GM21825 (cell line): ENCODE results near the gene ZNF681.
"Not testable (repeated sequence)": the region's sequence is repeated elsewhere in the genome, so short reads cannot be mapped to it uniquely, and the experiment has no call there.

Source experiments
- ATAC-seq: cut with Tn5 transposase; IDR thresholded peaks from one replicate; pipeline ENCODE4 v1.9.1; 2021; ENCODE audit warnings: mild to moderate bottlenecking, moderate library complexity; ENCODE audit not compliant: unreplicated experiment

Gene ZNF681

GRCh38 chr19:23774524-23774971 lies 15.9 kb upstream of the ZNF681 start:
- ATAC-seq, result no peak

DNA sequence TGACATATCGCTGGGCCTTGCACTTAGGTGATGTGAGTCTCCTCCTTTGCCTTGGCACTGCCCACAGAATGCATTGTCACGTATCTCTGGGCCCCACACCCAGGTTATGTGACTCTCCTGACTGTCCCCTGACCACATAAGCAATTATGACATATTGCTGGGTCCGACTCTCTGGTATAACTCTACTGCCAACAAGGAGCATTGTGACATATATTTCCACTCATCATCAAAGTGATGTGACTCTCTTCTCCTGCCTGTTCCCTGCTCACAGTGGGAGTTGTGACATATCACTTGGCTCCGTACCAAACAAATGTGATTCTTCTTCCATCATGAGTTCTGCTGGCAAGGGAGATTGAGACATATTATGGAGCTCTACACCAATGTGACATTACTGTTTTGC lies 15.4 kb upstream of the ZNF681 start:
- no peak for ATAC-seq

GRCh38 chr19:23772675-23773063 lies 14.0 kb upstream of the ZNF681 start:
- no peak for ATAC-seq

DNA sequence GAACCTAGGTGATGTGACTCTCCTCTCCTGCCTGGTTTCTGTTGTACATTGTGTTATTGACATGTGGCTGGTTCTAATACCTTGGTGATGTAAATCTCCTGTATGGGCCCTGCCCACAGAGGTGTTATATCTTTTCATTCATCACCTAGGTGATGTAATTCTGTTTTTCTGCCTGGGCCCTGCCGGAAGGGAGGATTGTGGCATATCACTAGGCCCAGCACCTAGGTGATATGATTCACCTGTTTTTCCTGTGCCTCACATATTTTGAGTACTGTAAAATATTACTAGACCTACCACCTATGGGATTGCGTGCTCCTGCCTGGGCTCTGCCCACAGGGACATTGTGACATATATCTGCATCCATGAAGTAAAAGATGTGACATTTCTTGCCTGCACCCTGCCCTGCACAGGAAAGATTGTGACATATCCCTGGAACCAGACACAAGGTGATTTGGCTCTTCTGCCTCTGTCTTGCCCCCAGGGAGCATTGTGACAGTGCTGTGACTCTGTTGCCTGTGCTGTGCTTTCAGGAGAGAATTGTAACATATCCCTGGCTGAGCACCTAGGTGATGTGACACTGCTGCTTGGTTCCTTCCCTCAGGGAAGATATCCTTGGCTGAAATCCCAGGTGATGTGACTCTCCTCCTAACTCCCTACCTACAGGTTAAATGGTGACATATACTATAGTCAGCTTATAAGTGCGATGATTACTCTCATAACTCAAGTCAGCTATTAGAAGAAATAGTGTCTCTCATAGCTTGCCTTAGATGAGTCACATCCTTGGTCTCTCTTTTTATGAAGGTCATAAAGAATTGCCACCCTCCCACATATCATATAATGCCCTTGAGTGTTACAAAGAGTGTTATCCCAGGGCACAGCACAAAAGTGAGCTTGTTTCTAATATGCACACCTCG lies 13.3 kb upstream of the ZNF681 start:
- ATAC-seq, result no peak

- ATAC-seq, result no peak
Measured at GRCh38 chr19:23771316-23771715, 12.6 kb upstream of the ZNF681 start.

- ATAC-seq, result no peak
Measured at GRCh38 chr19:23770672-23771250, 12.1 kb upstream of the ZNF681 start.

GRCh38 chr19:23769691-23770468 lies 11.2 kb upstream of the ZNF681 start:
- ATAC-seq, result no peak

DNA sequence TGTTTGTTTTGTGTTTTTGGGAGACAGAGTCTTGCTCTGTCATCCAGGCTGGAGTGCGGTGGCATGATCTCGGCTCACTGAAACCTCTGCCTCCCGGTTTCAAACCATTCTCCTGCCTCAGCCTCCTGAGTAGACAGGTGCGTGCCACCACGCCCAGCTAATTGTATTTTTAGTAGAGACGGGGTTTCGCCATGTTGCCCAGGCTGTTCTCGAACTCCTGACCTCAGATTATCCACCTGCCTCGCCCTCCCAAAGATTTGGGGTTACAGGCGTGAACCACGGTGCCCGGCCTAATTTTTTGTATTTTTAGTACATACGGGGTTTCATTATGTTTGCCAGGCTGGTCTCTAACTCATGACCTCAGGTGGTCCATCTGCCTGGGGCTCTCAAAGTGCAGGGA lies 8.3 kb upstream of the ZNF681 start:
- no peak for ATAC-seq

GRCh38 chr19:23764781-23765180 lies 6.1 kb upstream of the ZNF681 start:
- ATAC-seq, result no peak

DNA sequence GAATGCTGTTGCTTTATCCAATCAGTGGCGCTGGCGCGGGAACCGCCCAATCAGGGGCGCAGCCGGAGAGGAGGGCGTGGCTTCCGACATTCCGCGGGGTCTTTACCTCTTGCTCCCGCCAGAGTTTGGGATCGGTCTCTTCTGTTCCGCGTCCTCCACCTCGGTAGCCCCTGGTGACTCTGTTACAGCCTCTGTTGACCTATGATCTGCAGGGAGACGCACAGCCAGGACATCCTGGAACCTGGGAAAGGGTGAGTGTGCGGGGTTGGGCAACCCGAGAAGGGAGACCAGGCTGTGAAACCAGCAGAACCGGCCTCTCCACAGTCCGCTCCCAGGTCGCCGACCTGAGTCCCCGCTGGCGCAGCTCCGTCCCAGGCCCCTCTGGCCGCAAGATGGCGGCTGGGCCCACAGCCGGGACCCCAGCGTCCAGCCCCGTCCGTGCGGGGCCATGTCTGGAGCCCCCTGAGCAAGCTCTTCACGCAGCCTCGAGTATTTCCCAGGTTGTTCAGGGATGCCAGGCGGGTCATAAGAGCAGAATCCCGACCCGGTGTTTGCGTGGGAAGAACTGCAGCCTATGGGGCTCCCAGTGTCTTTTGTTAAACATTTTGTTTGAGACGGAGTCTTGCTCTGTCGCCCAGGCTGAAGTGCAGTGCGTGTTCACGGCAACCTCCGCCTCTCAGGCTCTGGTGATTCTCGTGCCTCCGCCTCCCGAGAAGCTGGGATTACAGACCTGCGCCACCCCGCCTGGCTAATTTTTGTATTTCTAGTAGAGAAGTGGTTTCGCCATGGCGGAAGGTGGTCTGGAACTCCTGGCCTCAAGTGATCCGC lies 4.4 kb upstream of the ZNF681 start:
- ATAC-seq, result peak; percentile 60

GRCh38 chr19:23762548-23762883 lies 3.8 kb upstream of the ZNF681 start:
- no peak for ATAC-seq

DNA sequence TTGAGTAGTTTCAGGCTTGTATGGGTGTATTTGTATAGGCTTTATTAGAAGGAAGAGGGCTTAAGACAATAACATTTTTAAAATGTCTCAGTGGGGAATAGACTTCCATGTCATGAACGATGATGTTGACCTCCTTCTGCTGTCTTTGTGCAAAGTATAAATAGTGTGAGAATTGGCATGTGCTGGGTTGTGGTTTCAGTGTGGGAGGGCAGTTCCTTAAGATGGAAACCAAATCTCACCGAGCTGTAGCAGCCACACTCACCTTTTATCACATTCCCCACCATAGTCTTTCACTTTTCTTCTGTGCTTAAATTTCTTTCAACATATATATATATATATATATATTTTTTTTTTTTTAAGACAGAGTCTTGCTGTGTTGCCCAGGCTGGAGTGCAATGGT lies 1.6 kb upstream of the ZNF681 start:
- ATAC-seq, result not testable (repeated sequence)

DNA sequence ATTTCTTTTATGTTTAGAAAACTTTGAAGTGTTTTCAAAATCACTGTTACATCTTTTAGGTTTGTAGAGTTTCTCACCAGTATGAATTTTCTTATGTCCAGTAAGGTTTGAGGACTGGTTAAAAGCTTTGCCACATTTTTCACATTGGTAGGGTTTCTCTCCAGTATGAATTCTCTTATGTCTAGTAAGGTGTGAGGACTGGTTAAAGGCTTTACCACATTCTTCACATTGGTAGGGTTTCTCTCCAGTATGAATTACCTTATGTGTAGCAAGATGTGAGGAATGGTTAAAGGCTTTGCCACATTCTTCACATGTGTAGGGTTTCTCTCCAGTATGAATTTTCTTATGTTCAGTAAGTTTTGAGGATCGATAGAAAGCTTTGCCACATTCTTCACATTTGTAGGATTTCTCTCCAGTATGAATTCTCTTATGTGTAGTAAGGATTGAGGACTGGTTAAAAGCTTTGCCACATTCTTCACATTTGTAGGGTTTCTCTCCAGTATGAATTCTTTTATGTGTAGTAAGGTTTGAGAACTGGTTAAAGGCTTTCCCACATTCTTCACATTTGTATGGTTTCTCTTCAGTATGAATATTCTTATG lies 15.0 kb downstream of the ZNF681 start:
- ATAC-seq, result not testable (repeated sequence)

DNA sequence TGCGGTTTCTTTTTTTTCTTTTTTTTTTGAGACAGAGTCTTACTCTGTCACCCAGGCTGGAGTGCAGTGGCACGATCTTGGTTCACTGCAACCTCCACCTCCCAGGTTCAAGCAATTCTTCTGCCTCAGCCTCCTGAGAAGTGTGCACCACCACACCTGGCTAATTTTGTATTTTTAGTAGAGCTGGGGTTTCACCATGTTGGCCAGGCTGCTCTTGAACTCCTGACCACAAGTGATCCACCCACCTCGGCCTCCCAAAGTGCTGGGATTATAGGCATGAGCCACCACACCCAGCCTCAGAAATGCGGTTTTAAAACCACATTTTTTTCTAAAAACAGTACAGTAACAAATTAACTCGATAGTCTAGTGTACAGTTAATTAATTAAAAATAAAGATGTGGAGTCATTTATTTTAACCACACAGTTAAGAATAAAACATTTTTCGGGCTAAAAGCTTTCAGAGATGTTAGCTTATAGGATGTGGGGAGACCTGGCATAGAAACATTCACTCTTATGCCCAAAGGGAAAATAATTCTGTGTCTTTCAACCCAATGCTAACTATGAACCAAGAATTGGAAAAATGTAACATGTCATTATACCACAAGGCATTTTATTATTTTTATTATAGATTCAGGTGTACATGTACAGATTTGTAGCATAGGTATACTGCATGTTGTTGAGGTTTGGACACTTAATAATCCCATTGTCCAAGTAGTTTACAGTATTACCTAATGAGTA lies 27.8 kb downstream of the ZNF681 start:
- ATAC-seq, result not testable (repeated sequence)

- ATAC-seq, result not testable (repeated sequence)
Measured at GRCh38 chr19:23724161-23724560, 34.5 kb downstream of the ZNF681 start.

DNA sequence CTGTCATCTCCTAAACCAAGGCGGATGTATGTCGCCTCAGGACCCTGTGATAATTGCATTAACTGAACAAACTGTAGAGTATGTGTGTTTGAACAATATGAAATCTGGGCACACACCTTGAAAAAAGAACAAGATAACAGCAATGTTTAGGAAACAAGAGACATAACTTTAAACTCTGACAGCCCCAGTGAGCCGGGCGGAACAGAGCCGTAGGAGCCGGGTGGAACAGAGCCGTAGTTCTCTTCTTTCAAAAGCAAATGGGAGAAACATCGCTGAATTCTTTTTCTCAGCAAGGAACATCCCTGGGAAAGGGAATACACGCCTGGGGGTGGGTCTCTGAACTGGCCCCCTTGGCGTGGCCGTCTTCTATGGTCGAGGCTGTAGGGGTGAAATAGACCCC lies 39.9 kb downstream of the ZNF681 start:
- ATAC-seq, result no peak

GRCh38 chr19:23716792-23717191 lies 41.9 kb downstream of the ZNF681 start:
- ATAC-seq, result no peak

DNA sequence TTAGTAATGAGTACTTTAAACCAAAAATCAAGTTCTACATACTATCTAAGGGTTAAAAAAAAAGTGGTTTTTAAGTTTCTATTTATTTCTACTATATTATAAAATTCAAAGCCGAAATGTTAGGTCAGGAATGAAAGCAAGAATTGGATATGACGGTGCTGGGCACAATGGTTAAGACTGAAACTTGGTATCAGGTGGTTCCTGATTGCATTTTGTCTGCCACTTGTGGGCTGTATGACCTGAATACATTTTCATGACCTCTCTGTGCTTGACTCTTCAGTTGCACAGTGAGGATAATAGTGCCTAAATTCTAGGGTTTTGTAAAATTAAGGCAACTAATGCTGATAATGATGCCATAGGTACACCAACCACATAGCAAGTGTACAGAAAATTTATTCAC lies 49.3 kb downstream of the ZNF681 start:
- no peak for ATAC-seq

DNA sequence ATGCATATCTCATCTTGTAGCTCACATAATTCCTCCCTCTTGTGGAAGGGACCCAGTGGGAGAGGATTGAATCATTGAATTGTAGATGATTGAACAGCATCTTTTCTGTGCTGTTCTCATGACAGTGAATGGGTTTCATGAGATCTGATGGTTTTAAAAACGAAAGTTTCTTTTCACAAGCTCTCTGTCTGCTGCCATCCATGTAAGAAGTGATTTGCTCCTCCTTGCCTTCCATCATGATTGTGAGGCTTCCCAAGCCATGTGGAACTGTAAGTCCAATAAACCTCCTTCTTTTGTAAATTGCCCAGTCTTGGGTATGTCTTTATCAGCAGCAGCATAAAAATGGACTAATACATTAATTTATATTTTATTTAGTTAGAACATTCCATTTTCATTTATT lies 52.0 kb downstream of the ZNF681 start:
- ATAC-seq, result no peak

GRCh38 chr19:23699521-23699860 lies 59.2 kb downstream of the ZNF681 start:
- ATAC-seq, result no peak
